HG03108 (cell line): ENCODE results near the gene PRMT9.

ENCODE experiments used
- ATAC-seq: cut with Tn5 transposase; IDR thresholded peaks from one replicate; pipeline ENCODE4 v1.9.1; 2021; ENCODE audit warnings: moderate library complexity; ENCODE audit not compliant: unreplicated experiment

Gene PRMT9

GRCh38 chr4:147682755-147683154 lies 1.2 kb downstream of the PRMT9 start:
- ATAC-seq, result no peak

- no peak for ATAC-seq
These were observed 5.0 kb downstream of the PRMT9 start for GRCh38 chr4:147678796-147679549.

GRCh38 chr4:147678106-147678505 lies 5.9 kb downstream of the PRMT9 start:
- no peak for ATAC-seq

- no peak for ATAC-seq
These were observed 9.5 kb downstream of the PRMT9 start for GRCh38 chr4:147674496-147674895.

GRCh38 chr4:147674073-147674472 lies 9.9 kb downstream of the PRMT9 start:
- ATAC-seq, result no peak

GRCh38 chr4:147658501-147658900 lies 25.5 kb downstream of the PRMT9 start:
- no peak for ATAC-seq

GRCh38 chr4:147655639-147656038 lies 28.3 kb downstream of the PRMT9 start:
- ATAC-seq, result no peak

GRCh38 chr4:147651563-147651962 lies 32.4 kb downstream of the PRMT9 start:
- ATAC-seq, result no peak

- ATAC-seq, result no peak
These were observed 35.3 kb downstream of the PRMT9 start for GRCh38 chr4:147648656-147649055.

- no peak for ATAC-seq
These were observed 38.9 kb downstream of the PRMT9 start for GRCh38 chr4:147645099-147645498.

GRCh38 chr4:147644471-147644870 lies 39.5 kb downstream of the PRMT9 start:
- no peak for ATAC-seq

- no peak for ATAC-seq
These were observed 40.3 kb downstream of the PRMT9 start for GRCh38 chr4:147643616-147644015.

- ATAC-seq, result no peak
These were observed 43.6 kb downstream of the PRMT9 start for GRCh38 chr4:147640331-147640730.

GRCh38 chr4:147639388-147639787 lies 44.6 kb downstream of the PRMT9 start:
- ATAC-seq, result no peak

- ATAC-seq, result no peak
These were observed 45.0 kb downstream of the PRMT9 start for GRCh38 chr4:147638942-147639341.

GRCh38 chr4:147638365-147638764 lies 45.6 kb downstream of the PRMT9 start:
- no peak for ATAC-seq

- no peak for ATAC-seq
These were observed 48.6 kb downstream of the PRMT9 start for GRCh38 chr4:147635348-147635747.

GRCh38 chr4:147633643-147634042 lies 50.3 kb downstream of the PRMT9 start:
- ATAC-seq, result no peak

GRCh38 chr4:147633113-147633512 lies 50.9 kb downstream of the PRMT9 start:
- no peak for ATAC-seq

GRCh38 chr4:147629783-147630730 lies 53.9 kb downstream of the PRMT9 start:
- ATAC-seq, result no peak

GRCh38 chr4:147628415-147628814 lies 55.5 kb downstream of the PRMT9 start:
- ATAC-seq, result no peak

- no peak for ATAC-seq
These were observed 57.1 kb downstream of the PRMT9 start for GRCh38 chr4:147626903-147627302.
